ENCODE data around the gene NUDT4B.
"Not testable (repeated sequence)": the region's sequence is repeated elsewhere in the genome, so short reads cannot be mapped to it uniquely, and the experiment has no call there.

NUDT4B gene

GRCh38 chr1:148743726-148744720 lies 4.6 kb upstream of the NUDT4B start:
- H3K9ac ChIP-seq (ENCODE audit: low read depth, low read length); H3K27me3 ChIP-seq (ENCODE audit: control insufficient read depth, insufficient read depth, low read length); H3K4me2 ChIP-seq (ENCODE audit: low read length); H3K4me1 ChIP-seq (ENCODE audit: control insufficient read depth, insufficient read depth, low read length); H3K36me3 ChIP-seq (ENCODE audit: insufficient read depth, low read length); H3K9me3 ChIP-seq (replicated peaks; ENCODE audit: low read length); H3K4me3 ChIP-seq (ENCODE audit: low read length): not testable (repeated sequence)

- H3K4me3 ChIP-seq (ENCODE audit: low read length); H3K9me3 ChIP-seq (replicated peaks; ENCODE audit: low read length); H3K36me3 ChIP-seq (ENCODE audit: insufficient read depth, low read length); H3K4me1 ChIP-seq (ENCODE audit: control insufficient read depth, insufficient read depth, low read length); H3K4me2 ChIP-seq (ENCODE audit: low read length); H3K9ac ChIP-seq (ENCODE audit: low read depth, low read length); H3K27me3 ChIP-seq (ENCODE audit: control insufficient read depth, insufficient read depth, low read length): not testable (repeated sequence)
Observed at GRCh38 chr1:148749335-148749681, 734 bp downstream of the NUDT4B start.

GRCh38 chr1:148756231-148756630 lies 7.7 kb downstream of the NUDT4B start:
- H3K9ac ChIP-seq (ENCODE audit: low read depth, low read length); H3K27me3 ChIP-seq (ENCODE audit: control insufficient read depth, insufficient read depth, low read length); H3K4me1 ChIP-seq (ENCODE audit: control insufficient read depth, insufficient read depth, low read length); H3K36me3 ChIP-seq (ENCODE audit: insufficient read depth, low read length); H3K4me3 ChIP-seq (ENCODE audit: low read length); H3K4me2 ChIP-seq (ENCODE audit: low read length); H3K9me3 ChIP-seq (replicated peaks; ENCODE audit: low read length): not testable (repeated sequence)

GRCh38 chr1:148757446-148757845 lies 8.9 kb downstream of the NUDT4B start:
- H3K4me1 ChIP-seq (ENCODE audit: control insufficient read depth, insufficient read depth, low read length); H3K4me3 ChIP-seq (ENCODE audit: low read length); H3K27me3 ChIP-seq (ENCODE audit: control insufficient read depth, insufficient read depth, low read length); H3K36me3 ChIP-seq (ENCODE audit: insufficient read depth, low read length); H3K9ac ChIP-seq (ENCODE audit: low read depth, low read length); H3K9me3 ChIP-seq (replicated peaks; ENCODE audit: low read length); H3K4me2 ChIP-seq (ENCODE audit: low read length): not testable (repeated sequence)

GRCh38 chr1:148758412-148758811 lies 9.8 kb downstream of the NUDT4B start:
- not testable (repeated sequence) for H3K4me2 ChIP-seq (ENCODE audit: low read length); H3K4me3 ChIP-seq (ENCODE audit: low read length); H3K9ac ChIP-seq (ENCODE audit: low read depth, low read length); H3K9me3 ChIP-seq (replicated peaks; ENCODE audit: low read length); H3K27me3 ChIP-seq (ENCODE audit: control insufficient read depth, insufficient read depth, low read length); H3K36me3 ChIP-seq (ENCODE audit: insufficient read depth, low read length); H3K4me1 ChIP-seq (ENCODE audit: control insufficient read depth, insufficient read depth, low read length)

GRCh38 chr1:148758925-148759324 lies 10.4 kb downstream of the NUDT4B start:
- not testable (repeated sequence) for H3K27me3 ChIP-seq (ENCODE audit: control insufficient read depth, insufficient read depth, low read length); H3K9ac ChIP-seq (ENCODE audit: low read depth, low read length); H3K4me3 ChIP-seq (ENCODE audit: low read length); H3K4me1 ChIP-seq (ENCODE audit: control insufficient read depth, insufficient read depth, low read length); H3K9me3 ChIP-seq (replicated peaks; ENCODE audit: low read length); H3K36me3 ChIP-seq (ENCODE audit: insufficient read depth, low read length); H3K4me2 ChIP-seq (ENCODE audit: low read length)

GRCh38 chr1:148759749-148760148 lies 11.2 kb downstream of the NUDT4B start:
- not testable (repeated sequence) for H3K27me3 ChIP-seq (ENCODE audit: control insufficient read depth, insufficient read depth, low read length); H3K36me3 ChIP-seq (ENCODE audit: insufficient read depth, low read length); H3K9ac ChIP-seq (ENCODE audit: low read depth, low read length); H3K4me3 ChIP-seq (ENCODE audit: low read length); H3K4me2 ChIP-seq (ENCODE audit: low read length); H3K9me3 ChIP-seq (replicated peaks; ENCODE audit: low read length); H3K4me1 ChIP-seq (ENCODE audit: control insufficient read depth, insufficient read depth, low read length)

GRCh38 chr1:148760206-148760605 lies 11.6 kb downstream of the NUDT4B start:
- not testable (repeated sequence) for H3K36me3 ChIP-seq (ENCODE audit: insufficient read depth, low read length); H3K27me3 ChIP-seq (ENCODE audit: control insufficient read depth, insufficient read depth, low read length); H3K4me1 ChIP-seq (ENCODE audit: control insufficient read depth, insufficient read depth, low read length); H3K9ac ChIP-seq (ENCODE audit: low read depth, low read length); H3K4me2 ChIP-seq (ENCODE audit: low read length); H3K4me3 ChIP-seq (ENCODE audit: low read length); H3K9me3 ChIP-seq (replicated peaks; ENCODE audit: low read length)

- not testable (repeated sequence) for H3K4me2 ChIP-seq (ENCODE audit: low read length); H3K9me3 ChIP-seq (replicated peaks; ENCODE audit: low read length); H3K9ac ChIP-seq (ENCODE audit: low read depth, low read length)
Observed at GRCh38 chr1:148761360-148761759, 12.8 kb downstream of the NUDT4B start.

GRCh38 chr1:148765238-148766019 lies 16.9 kb downstream of the NUDT4B start:
- H3K4me3 ChIP-seq (ENCODE audit: low read length); H3K9ac ChIP-seq (ENCODE audit: low read depth, low read length); H3K4me1 ChIP-seq (ENCODE audit: control insufficient read depth, insufficient read depth, low read length); H3K4me2 ChIP-seq (ENCODE audit: low read length); H3K9me3 ChIP-seq (replicated peaks; ENCODE audit: low read length); H3K36me3 ChIP-seq (ENCODE audit: insufficient read depth, low read length); H3K27me3 ChIP-seq (ENCODE audit: control insufficient read depth, insufficient read depth, low read length): not testable (repeated sequence)

More at GRCh38 chr1:148761360-148761759, 12.8 kb downstream of the NUDT4B start:
- not testable (repeated sequence) for H3K27me3 ChIP-seq (ENCODE audit: control insufficient read depth, insufficient read depth, low read length); H3K4me1 ChIP-seq (ENCODE audit: control insufficient read depth, insufficient read depth, low read length); H3K4me3 ChIP-seq (ENCODE audit: low read length); H3K36me3 ChIP-seq (ENCODE audit: insufficient read depth, low read length)

- not testable (repeated sequence) for H3K36me3 ChIP-seq (ENCODE audit: insufficient read depth, low read length); H3K4me2 ChIP-seq (ENCODE audit: low read length); H3K4me1 ChIP-seq (ENCODE audit: control insufficient read depth, insufficient read depth, low read length); H3K9ac ChIP-seq (ENCODE audit: low read depth, low read length); H3K27me3 ChIP-seq (ENCODE audit: control insufficient read depth, insufficient read depth, low read length); H3K4me3 ChIP-seq (ENCODE audit: low read length); H3K9me3 ChIP-seq (replicated peaks; ENCODE audit: low read length)
Observed at GRCh38 chr1:148768541-148768940, 20.0 kb downstream of the NUDT4B start.

GRCh38 chr1:148769495-148769894 lies 20.9 kb downstream of the NUDT4B start:
- not testable (repeated sequence) for H3K27me3 ChIP-seq (ENCODE audit: control insufficient read depth, insufficient read depth, low read length); H3K9me3 ChIP-seq (replicated peaks; ENCODE audit: low read length); H3K4me3 ChIP-seq (ENCODE audit: low read length); H3K4me1 ChIP-seq (ENCODE audit: control insufficient read depth, insufficient read depth, low read length); H3K4me2 ChIP-seq (ENCODE audit: low read length); H3K9ac ChIP-seq (ENCODE audit: low read depth, low read length); H3K36me3 ChIP-seq (ENCODE audit: insufficient read depth, low read length)
